IPS-18a (cell line): ENCODE measurements around the gene COQ9.

Experiments used
- H3K27ac ChIP-seq: one replicate; pipeline ENCODE4 v1.5.1; 2013; ENCODE audit warnings: low read length
- H3K27me3 ChIP-seq: one replicate; pipeline ENCODE4 v1.6.1; 2013; ENCODE audit warnings: mild to moderate bottlenecking, low read length; ENCODE audit not compliant: control insufficient read depth, insufficient read depth
- H3K36me3 ChIP-seq: one replicate; pipeline ENCODE4 v1.6.1; 2013; ENCODE audit warnings: low read depth, low read length; ENCODE audit not compliant: control insufficient read depth
- H3K4me1 ChIP-seq: one replicate; pipeline ENCODE4 v1.6.1; 2013; ENCODE audit warnings: low read depth, low read length; ENCODE audit not compliant: control insufficient read depth
- H3K4me3 ChIP-seq: one replicate; pipeline ENCODE4 v1.5.1; 2013; ENCODE audit warnings: low read length
- H3K9ac ChIP-seq: one replicate; pipeline ENCODE4 v1.6.1; 2013; ENCODE audit warnings: mild to moderate bottlenecking, low read length, moderate library complexity
- H3K9me3 ChIP-seq: one replicate; pipeline ENCODE4 v1.6.1; 2013; ENCODE audit warnings: low read depth, low read length; ENCODE audit not compliant: control insufficient read depth

The COQ9 gene

GRCh38 chr16:57464523-57464922, 17.2 kb downstream of the COQ9 start:
- Histone ChIP-seq H3K9me3 (no peaks in the 10 kb centered on the region), H3K36me3 (peaks cover 64% of the 10 kb centered on the region), H3K4me1 (peaks cover 3% of the 10 kb centered on the region), H3K4me3 (no peak overlapping the region), H3K27me3 (no peaks in the 10 kb centered on the region), H3K9ac (no peak overlapping the region), H3K27ac (no peak overlapping the region)

GRCh38 chr16:57468346-57468745, 21.1 kb downstream of the COQ9 start:
- Histone ChIP-seq H3K36me3 (peaks cover 67% of the 10 kb centered on the region), H3K4me1 (peaks cover 17% of the 10 kb centered on the region), H3K4me3 (no peak overlapping the region)

GRCh38 chr16:57469046-57469445, 21.8 kb downstream of the COQ9 start:
- Histone ChIP-seq H3K27me3 (no peaks in the 10 kb centered on the region), H3K4me3 (no peak overlapping the region), H3K9ac (no peak overlapping the region), H3K27ac (no peak overlapping the region), H3K36me3 (peaks cover 64% of the 10 kb centered on the region), H3K9me3 (no peaks in the 10 kb centered on the region), H3K4me1 (peaks cover 16% of the 10 kb centered on the region)

More at GRCh38 chr16:57468346-57468745, 21.1 kb downstream of the COQ9 start:
- Histone ChIP-seq H3K27ac (no peak overlapping the region), H3K27me3 (no peaks in the 10 kb centered on the region), H3K9me3 (no peaks in the 10 kb centered on the region), H3K9ac (no peak overlapping the region)

- Histone ChIP-seq H3K9me3 (no peaks in the 10 kb centered on the region), H3K36me3 (peaks cover 62% of the 10 kb centered on the region), H3K27ac (no peak overlapping the region), H3K4me3 (no peak overlapping the region), H3K4me1 (peaks cover 16% of the 10 kb centered on the region), H3K27me3 (no peaks in the 10 kb centered on the region), H3K9ac (no peak overlapping the region)
Observed at GRCh38 chr16:57469917-57470470, 22.7 kb downstream of the COQ9 start.

GRCh38 chr16:57470711-57471110, 23.4 kb downstream of the COQ9 start:
- H3K27me3 ChIP-seq = no peaks in the 10 kb centered on the region
- peaks cover 16% of the 10 kb centered on the region for H3K4me1 ChIP-seq
- H3K9me3 ChIP-seq = no peaks in the 10 kb centered on the region
- H3K27ac ChIP-seq = no peak overlapping the region
- H3K4me3 ChIP-seq = no peak overlapping the region
- peaks cover 55% of the 10 kb centered on the region for H3K36me3 ChIP-seq
- H3K9ac ChIP-seq = no peak overlapping the region

- Histone ChIP-seq H3K9me3 (no peaks in the 10 kb centered on the region), H3K27ac (no peak overlapping the region), H3K27me3 (no peaks in the 10 kb centered on the region), H3K4me3 (no peak overlapping the region), H3K9ac (no peak overlapping the region), H3K36me3 (peaks cover 50% of the 10 kb centered on the region), H3K4me1 (peaks cover 18% of the 10 kb centered on the region)
Observed at GRCh38 chr16:57471209-57471608, 23.9 kb downstream of the COQ9 start.

- Histone ChIP-seq H3K9me3 (no peaks in the 10 kb centered on the region), H3K4me1 (peaks cover 21% of the 10 kb centered on the region), H3K4me3 (no peak overlapping the region), H3K36me3 (peaks cover 45% of the 10 kb centered on the region), H3K27me3 (no peaks in the 10 kb centered on the region), H3K9ac (peak overlapping the region; percentile 28), H3K27ac (peak overlapping the region; percentile 51)
Observed at GRCh38 chr16:57471852-57472664, 24.8 kb downstream of the COQ9 start.

- H3K9ac ChIP-seq = peak overlapping the region; percentile 28
Observed at GRCh38 chr16:57472665-57473060, 25.4 kb downstream of the COQ9 start.

GRCh38 chr16:57473176-57473840, 26.0 kb downstream of the COQ9 start:
- Histone ChIP-seq H3K9ac (no peak overlapping the region), H3K4me1 (peaks cover 26% of the 10 kb centered on the region), H3K27ac (no peak overlapping the region), H3K9me3 (no peaks in the 10 kb centered on the region), H3K27me3 (no peaks in the 10 kb centered on the region), H3K36me3 (peaks cover 37% of the 10 kb centered on the region), H3K4me3 (no peak overlapping the region)

More at GRCh38 chr16:57472665-57473060, 25.4 kb downstream of the COQ9 start:
- Histone ChIP-seq H3K4me1 (peaks cover 23% of the 10 kb centered on the region), H3K4me3 (no peak overlapping the region), H3K36me3 (peaks cover 39% of the 10 kb centered on the region), H3K27ac (peak overlapping the region; percentile 51), H3K27me3 (no peaks in the 10 kb centered on the region), H3K9me3 (no peaks in the 10 kb centered on the region)

- H3K36me3 ChIP-seq = peaks cover 31% of the 10 kb centered on the region
- no peak overlapping the region for H3K27ac ChIP-seq
- H3K27me3 ChIP-seq = peaks cover 4% of the 10 kb centered on the region
- H3K9ac ChIP-seq = no peak overlapping the region
- no peaks in the 10 kb centered on the region for H3K9me3 ChIP-seq
- no peak overlapping the region for H3K4me3 ChIP-seq
- H3K4me1 ChIP-seq = peaks cover 26% of the 10 kb centered on the region
Observed at GRCh38 chr16:57473906-57474305, 26.6 kb downstream of the COQ9 start.

- Histone ChIP-seq H3K4me3 (peak overlapping the region; percentile 9), H3K9ac (no peak overlapping the region), H3K27ac (no peak overlapping the region), H3K36me3 (peaks cover 20% of the 10 kb centered on the region), H3K27me3 (peaks cover 9% of the 10 kb centered on the region), H3K4me1 (peaks cover 26% of the 10 kb centered on the region), H3K9me3 (no peaks in the 10 kb centered on the region)
Observed at GRCh38 chr16:57474671-57475661, 27.7 kb downstream of the COQ9 start.
